ENCODE measurements around the gene SUMF1. TPM values are rescaled to one million over a fixed set of nuclear protein-coding genes. Genes with fewer than 3 reads are reported as not detected.

The SUMF1 gene
- total RNA-seq, 2 donors from 2014 or later: 30.7 to 32.7 TPM

GRCh38 chr3:4336850-4337546, 130.1 kb downstream of the SUMF1 start:
- Histone ChIP-seq H3K36me3 (replicated peaks in 1 of 2; ENCODE audit: insufficient read depth in 1 of 2, low read depth in 2 of 2) (no peaks in the 10 kb centered on the region), H3K27ac (no peak overlapping the region), H3K4me1 (no peaks in the 10 kb centered on the region), H3K27me3 (no peaks in the 10 kb centered on the region), H3K9me3 (no peaks in the 10 kb centered on the region), H3K4me3 (no peak overlapping the region)
- no peak for TF ChIP-seq POLR2A (IDR thresholded peaks at IDR 0.05)
- no peak for TF ChIP-seq CTCF (IDR thresholded peaks at IDR 0.05)
- ATAC-seq (no peak), DNase-seq (no peak)
- 70 to 82% methylated on average over 3 of the region's 3 CpGs for WGBS, 2 donors
- intact Hi-C loops (cut with DNase I): no loop called here

- H3K4me3 ChIP-seq: no peak overlapping the region
- no peaks in the 10 kb centered on the region for H3K36me3 ChIP-seq (replicated peaks in 1 of 2; ENCODE audit: insufficient read depth in 1 of 2, low read depth in 2 of 2)
- DNase-seq (no peak), ATAC-seq (no peak)
- intact Hi-C loops (cut with DNase I): no loop called here
- 40 to 63% methylated on average over 5 of the region's 5 CpGs for WGBS, 2 donors
- H3K27ac ChIP-seq: no peak overlapping the region
- no peaks in the 10 kb centered on the region for H3K9me3 ChIP-seq
- TF ChIP-seq POLR2A (IDR thresholded peaks at IDR 0.05) (no peak), CTCF (IDR thresholded peaks at IDR 0.05) (no peak)
- no peaks in the 10 kb centered on the region for H3K4me1 ChIP-seq
- no peaks in the 10 kb centered on the region for H3K27me3 ChIP-seq
Measured at GRCh38 chr3:4335840-4336562, 131.1 kb downstream of the SUMF1 start.

- Histone ChIP-seq H3K4me3 (no peak overlapping the region), H3K27me3 (no peaks in the 10 kb centered on the region), H3K9me3 (peaks cover 0 to 1% (median 0%) of the 10 kb centered on the region in 3 donors), H3K36me3 (replicated peaks in 1 of 2; ENCODE audit: insufficient read depth in 1 of 2, low read depth in 2 of 2) (no peaks in the 10 kb centered on the region), H3K27ac (no peak overlapping the region), H3K4me1 (no peaks in the 10 kb centered on the region)
- no peak for DNase-seq
- ATAC-seq: no peak
- intact Hi-C loops (cut with DNase I): no loop called here
- no peak for TF ChIP-seq POLR2A (IDR thresholded peaks at IDR 0.05)
- TF ChIP-seq CTCF (IDR thresholded peaks at IDR 0.05): no peak
- 37 to 48% methylated on average over 1 of the region's 1 CpG for WGBS, 2 donors
Measured at GRCh38 chr3:4334548-4334947, 132.5 kb downstream of the SUMF1 start.

- peaks cover 0 to 14% (median 0%) of the 10 kb centered on the region in 3 donors for H3K9me3 ChIP-seq
- 90 to 95% methylated on average over 2 to 3 of the region's 3 CpGs for WGBS, 2 donors
- no peak for ATAC-seq
Measured at GRCh38 chr3:4332991-4333390, 134.1 kb downstream of the SUMF1 start.

More at GRCh38 chr3:4332991-4333390, 134.1 kb downstream of the SUMF1 start:
- Histone ChIP-seq H3K4me3 (no peak overlapping the region), H3K27me3 (no peaks in the 10 kb centered on the region), H3K27ac (no peak overlapping the region), H3K36me3 (replicated peaks in 1 of 2; ENCODE audit: insufficient read depth in 1 of 2, low read depth in 2 of 2) (no peaks in the 10 kb centered on the region), H3K4me1 (no peaks in the 10 kb centered on the region)
- intact Hi-C loops (cut with DNase I): no loop called here
- no peak for TF ChIP-seq CTCF (IDR thresholded peaks at IDR 0.05)
- TF ChIP-seq POLR2A (IDR thresholded peaks at IDR 0.05): no peak
- DNase-seq: no peak
